ENCODE results near the gene ZNF860.

- TF ChIP-seq, protein P1, sequence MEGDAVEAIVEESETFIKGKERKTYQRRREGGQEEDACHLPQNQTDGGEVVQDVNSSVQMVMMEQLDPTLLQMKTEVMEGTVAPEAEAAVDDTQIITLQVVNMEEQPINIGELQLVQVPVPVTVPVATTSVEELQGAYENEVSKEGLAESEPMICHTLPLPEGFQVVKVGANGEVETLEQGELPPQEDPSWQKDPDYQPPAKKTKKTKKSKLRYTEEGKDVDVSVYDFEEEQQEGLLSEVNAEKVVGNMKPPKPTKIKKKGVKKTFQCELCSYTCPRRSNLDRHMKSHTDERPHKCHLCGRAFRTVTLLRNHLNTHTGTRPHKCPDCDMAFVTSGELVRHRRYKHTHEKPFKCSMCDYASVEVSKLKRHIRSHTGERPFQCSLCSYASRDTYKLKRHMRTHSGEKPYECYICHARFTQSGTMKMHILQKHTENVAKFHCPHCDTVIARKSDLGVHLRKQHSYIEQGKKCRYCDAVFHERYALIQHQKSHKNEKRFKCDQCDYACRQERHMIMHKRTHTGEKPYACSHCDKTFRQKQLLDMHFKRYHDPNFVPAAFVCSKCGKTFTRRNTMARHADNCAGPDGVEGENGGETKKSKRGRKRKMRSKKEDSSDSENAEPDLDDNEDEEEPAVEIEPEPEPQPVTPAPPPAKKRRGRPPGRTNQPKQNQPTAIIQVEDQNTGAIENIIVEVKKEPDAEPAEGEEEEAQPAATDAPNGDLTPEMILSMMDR (IDR thresholded peaks at IDR 0.05) = no peak
- TF ChIP-seq POLR2A (IDR thresholded peaks at IDR 0.05) = no peak
These were observed 28.5 kb upstream of the ZNF860 start for GRCh38 chr3:31953091-31953490.

All from prostate gland (tissue), 2 donors.